Measurements from ENCODE around the gene SMARCA4. TPM values are rescaled to one million over a fixed set of nuclear protein-coding genes. Genes with fewer than 3 reads are reported as not detected.

SMARCA4 gene
- total and polyA plus RNA-seq, 4 donors, result 15.9 to 35.4 (median 22.5) TPM

DNA sequence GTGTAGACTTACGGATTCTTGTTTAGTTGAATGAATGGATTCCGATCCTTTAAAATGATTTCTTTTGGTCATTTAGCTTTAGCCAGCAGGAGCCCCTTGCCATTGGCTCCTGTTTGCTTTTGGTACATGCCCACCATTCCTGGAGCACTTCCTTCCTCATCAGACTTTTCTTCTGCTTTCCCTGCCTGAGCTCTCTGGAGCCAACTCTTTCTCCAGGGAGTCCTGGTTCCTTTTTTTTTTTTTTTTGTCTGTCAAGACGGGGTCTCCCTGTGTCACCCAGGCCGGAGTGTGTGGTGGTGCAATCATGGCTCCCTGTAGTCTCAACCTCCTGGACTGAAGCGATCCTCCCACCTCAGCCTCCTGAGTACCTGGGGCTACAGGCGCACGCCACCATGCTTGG is 37.8 kb downstream of the SMARCA4 start:
- Histone ChIP-seq H3K27me3 (ENCODE audit: control insufficient read depth in 4 of 4, insufficient read depth in 4 of 4, low read length in 3 of 4) (no peaks in the 10 kb centered on the region), H3K9ac (ENCODE audit: low read depth in 1 of 2, low read length in 2 of 2) (no peak overlapping the region), H3K27ac (ENCODE audit: low read depth in 1 of 2, low read length in 2 of 2) (no peak overlapping the region), H3K4me3 (ENCODE audit: low read depth in 1 of 3, low read length in 3 of 3) (no peak overlapping the region), H3K4me1 (ENCODE audit: control insufficient read depth in 4 of 4, insufficient read depth in 4 of 4, low read length in 3 of 4) (peaks cover 0 to 12% (median 9%) of the 10 kb centered on the region in 4 donors), H3K9me3 (ENCODE audit: control insufficient read depth in 4 of 4, low read length in 3 of 4) (no peaks in the 10 kb centered on the region), H3K36me3 (ENCODE audit: control insufficient read depth in 4 of 4, insufficient read depth in 3 of 4, low read depth in 1 of 4, low read length in 3 of 4) (peaks cover 7 to 21% (median 14%) of the 10 kb centered on the region in 4 donors)
- DNase-seq (ENCODE audit: low spot score), result no peak
- 93% methylated on average over 7 of the region's 7 CpGs for WGBS
- TF ChIP-seq HNF4A (conservative IDR thresholded peaks at IDR 0.05), result no peak
- no peak for TF ChIP-seq HNF4G (IDR thresholded peaks at IDR 0.05)
- TF ChIP-seq YY1 (IDR thresholded peaks at IDR 0.05), result no peak
- no peak for TF ChIP-seq NR2F2 (IDR thresholded peaks at IDR 0.05)
- no peak for TF ChIP-seq TAF1 (conservative IDR thresholded peaks at IDR 0.05)
- no peak for TF ChIP-seq RAD21 (IDR thresholded peaks at IDR 0.05)
- TF ChIP-seq, protein P1, sequence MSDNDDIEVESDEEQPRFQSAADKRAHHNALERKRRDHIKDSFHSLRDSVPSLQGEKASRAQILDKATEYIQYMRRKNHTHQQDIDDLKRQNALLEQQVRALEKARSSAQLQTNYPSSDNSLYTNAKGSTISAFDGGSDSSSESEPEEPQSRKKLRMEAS (IDR thresholded peaks at IDR 0.05), result no peak
- TF ChIP-seq EGR1 (IDR thresholded peaks at IDR 0.05; ENCODE audit: low read depth in 2 of 2), result no peak
- TF ChIP-seq, protein P2, sequence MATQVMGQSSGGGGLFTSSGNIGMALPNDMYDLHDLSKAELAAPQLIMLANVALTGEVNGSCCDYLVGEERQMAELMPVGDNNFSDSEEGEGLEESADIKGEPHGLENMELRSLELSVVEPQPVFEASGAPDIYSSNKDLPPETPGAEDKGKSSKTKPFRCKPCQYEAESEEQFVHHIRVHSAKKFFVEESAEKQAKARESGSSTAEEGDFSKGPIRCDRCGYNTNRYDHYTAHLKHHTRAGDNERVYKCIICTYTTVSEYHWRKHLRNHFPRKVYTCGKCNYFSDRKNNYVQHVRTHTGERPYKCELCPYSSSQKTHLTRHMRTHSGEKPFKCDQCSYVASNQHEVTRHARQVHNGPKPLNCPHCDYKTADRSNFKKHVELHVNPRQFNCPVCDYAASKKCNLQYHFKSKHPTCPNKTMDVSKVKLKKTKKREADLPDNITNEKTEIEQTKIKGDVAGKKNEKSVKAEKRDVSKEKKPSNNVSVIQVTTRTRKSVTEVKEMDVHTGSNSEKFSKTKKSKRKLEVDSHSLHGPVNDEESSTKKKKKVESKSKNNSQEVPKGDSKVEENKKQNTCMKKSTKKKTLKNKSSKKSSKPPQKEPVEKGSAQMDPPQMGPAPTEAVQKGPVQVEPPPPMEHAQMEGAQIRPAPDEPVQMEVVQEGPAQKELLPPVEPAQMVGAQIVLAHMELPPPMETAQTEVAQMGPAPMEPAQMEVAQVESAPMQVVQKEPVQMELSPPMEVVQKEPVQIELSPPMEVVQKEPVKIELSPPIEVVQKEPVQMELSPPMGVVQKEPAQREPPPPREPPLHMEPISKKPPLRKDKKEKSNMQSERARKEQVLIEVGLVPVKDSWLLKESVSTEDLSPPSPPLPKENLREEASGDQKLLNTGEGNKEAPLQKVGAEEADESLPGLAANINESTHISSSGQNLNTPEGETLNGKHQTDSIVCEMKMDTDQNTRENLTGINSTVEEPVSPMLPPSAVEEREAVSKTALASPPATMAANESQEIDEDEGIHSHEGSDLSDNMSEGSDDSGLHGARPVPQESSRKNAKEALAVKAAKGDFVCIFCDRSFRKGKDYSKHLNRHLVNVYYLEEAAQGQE (IDR thresholded peaks at IDR 0.05), result no peak
- TF ChIP-seq FOXA2 (IDR thresholded peaks at IDR 0.05), result no peak

DNA sequence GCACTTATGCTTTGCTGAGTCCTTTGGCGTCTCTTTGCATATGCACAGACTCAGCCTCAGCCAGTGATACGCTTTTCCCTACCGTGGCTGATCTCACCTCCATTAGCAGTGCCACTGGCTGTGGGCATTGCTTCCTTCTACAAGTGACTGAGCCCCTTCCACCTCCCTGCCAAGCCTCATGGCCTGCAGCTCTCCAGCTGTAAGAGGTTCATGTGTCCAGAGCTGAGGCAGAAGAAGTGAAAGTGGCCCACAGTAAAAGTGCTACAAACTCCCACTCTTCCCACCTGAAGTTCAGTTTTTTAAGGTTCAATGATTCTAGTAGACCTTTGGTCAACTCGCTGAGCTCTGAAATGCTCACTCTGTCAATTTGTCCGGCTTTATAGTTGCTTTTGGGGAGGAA is 44.7 kb downstream of the SMARCA4 start:
- no peak overlapping the region for H3K27ac ChIP-seq (ENCODE audit: low read depth in 1 of 2, low read length in 2 of 2)
- no peak overlapping the region for H3K4me3 ChIP-seq (ENCODE audit: low read depth in 1 of 3, low read length in 3 of 3)
- H3K9ac ChIP-seq (ENCODE audit: low read depth in 1 of 2, low read length in 2 of 2), result no peak overlapping the region
- no peaks in the 10 kb centered on the region for H3K27me3 ChIP-seq (ENCODE audit: control insufficient read depth in 4 of 4, insufficient read depth in 4 of 4, low read length in 3 of 4)
- no peak for DNase-seq (ENCODE audit: low spot score)
- H3K4me1 ChIP-seq (ENCODE audit: control insufficient read depth in 4 of 4, insufficient read depth in 4 of 4, low read length in 3 of 4), result no peaks in the 10 kb centered on the region
- TF ChIP-seq FOXA2 (IDR thresholded peaks at IDR 0.05) (no peak), RAD21 (IDR thresholded peaks at IDR 0.05) (no peak), RXRA (IDR thresholded peaks at IDR 0.05) (no peak), YY1 (IDR thresholded peaks at IDR 0.05) (no peak), HNF4A (conservative IDR thresholded peaks at IDR 0.05) (no peak), FOXA1 (IDR thresholded peaks at IDR 0.05) (no peak), EGR1 (IDR thresholded peaks at IDR 0.05; ENCODE audit: low read depth in 2 of 2) (no peak), NR2F2 (IDR thresholded peaks at IDR 0.05) (no peak), GABPA (IDR thresholded peaks at IDR 0.05 in 1 of 2, conservative IDR thresholded peaks at IDR 0.05 in 1 of 2) (no peak), TAF1 (conservative IDR thresholded peaks at IDR 0.05) (no peak)
- TF ChIP-seq, protein P2 (IDR thresholded peaks at IDR 0.05), result no peak
- TF ChIP-seq, protein P3, sequence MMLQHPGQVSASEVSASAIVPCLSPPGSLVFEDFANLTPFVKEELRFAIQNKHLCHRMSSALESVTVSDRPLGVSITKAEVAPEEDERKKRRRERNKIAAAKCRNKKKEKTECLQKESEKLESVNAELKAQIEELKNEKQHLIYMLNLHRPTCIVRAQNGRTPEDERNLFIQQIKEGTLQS (IDR thresholded peaks at IDR 0.05), result no peak
- TF ChIP-seq, protein P4, sequence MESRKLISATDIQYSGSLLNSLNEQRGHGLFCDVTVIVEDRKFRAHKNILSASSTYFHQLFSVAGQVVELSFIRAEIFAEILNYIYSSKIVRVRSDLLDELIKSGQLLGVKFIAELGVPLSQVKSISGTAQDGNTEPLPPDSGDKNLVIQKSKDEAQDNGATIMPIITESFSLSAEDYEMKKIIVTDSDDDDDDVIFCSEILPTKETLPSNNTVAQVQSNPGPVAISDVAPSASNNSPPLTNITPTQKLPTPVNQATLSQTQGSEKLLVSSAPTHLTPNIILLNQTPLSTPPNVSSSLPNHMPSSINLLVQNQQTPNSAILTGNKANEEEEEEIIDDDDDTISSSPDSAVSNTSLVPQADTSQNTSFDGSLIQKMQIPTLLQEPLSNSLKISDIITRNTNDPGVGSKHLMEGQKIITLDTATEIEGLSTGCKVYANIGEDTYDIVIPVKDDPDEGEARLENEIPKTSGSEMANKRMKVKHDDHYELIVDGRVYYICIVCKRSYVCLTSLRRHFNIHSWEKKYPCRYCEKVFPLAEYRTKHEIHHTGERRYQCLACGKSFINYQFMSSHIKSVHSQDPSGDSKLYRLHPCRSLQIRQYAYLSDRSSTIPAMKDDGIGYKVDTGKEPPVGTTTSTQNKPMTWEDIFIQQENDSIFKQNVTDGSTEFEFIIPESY (IDR thresholded peaks at IDR 0.05), result no peak
- TF ChIP-seq, protein P5, sequence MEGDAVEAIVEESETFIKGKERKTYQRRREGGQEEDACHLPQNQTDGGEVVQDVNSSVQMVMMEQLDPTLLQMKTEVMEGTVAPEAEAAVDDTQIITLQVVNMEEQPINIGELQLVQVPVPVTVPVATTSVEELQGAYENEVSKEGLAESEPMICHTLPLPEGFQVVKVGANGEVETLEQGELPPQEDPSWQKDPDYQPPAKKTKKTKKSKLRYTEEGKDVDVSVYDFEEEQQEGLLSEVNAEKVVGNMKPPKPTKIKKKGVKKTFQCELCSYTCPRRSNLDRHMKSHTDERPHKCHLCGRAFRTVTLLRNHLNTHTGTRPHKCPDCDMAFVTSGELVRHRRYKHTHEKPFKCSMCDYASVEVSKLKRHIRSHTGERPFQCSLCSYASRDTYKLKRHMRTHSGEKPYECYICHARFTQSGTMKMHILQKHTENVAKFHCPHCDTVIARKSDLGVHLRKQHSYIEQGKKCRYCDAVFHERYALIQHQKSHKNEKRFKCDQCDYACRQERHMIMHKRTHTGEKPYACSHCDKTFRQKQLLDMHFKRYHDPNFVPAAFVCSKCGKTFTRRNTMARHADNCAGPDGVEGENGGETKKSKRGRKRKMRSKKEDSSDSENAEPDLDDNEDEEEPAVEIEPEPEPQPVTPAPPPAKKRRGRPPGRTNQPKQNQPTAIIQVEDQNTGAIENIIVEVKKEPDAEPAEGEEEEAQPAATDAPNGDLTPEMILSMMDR (IDR thresholded peaks at IDR 0.05; ENCODE audit: low read depth, low read length, missing input control), result no peak
- no peaks in the 10 kb centered on the region for H3K9me3 ChIP-seq (ENCODE audit: control insufficient read depth in 4 of 4, low read length in 3 of 4)
- 93% methylated on average over 5 of the region's 5 CpGs for WGBS
- H3K36me3 ChIP-seq (ENCODE audit: control insufficient read depth in 4 of 4, insufficient read depth in 3 of 4, low read depth in 1 of 4, low read length in 3 of 4), result peaks cover 5 to 23% (median 14%) of the 10 kb centered on the region in 4 donors

Measured in liver (tissue), 9 donors.